Activated effector memory CD4-positive, alpha-beta T cell treated with anti-CD3 and anti-CD28 coated beads, Interleukin-2, amount 50 U/mL, for 16 hours (primary cell): ENCODE measurements around the gene TTLL12.

Experiments
- DNase-seq: peaks from one replicate; pipeline ENCODE4 v3.0.0-alpha.2; 2020

Gene TTLL12

DNA sequence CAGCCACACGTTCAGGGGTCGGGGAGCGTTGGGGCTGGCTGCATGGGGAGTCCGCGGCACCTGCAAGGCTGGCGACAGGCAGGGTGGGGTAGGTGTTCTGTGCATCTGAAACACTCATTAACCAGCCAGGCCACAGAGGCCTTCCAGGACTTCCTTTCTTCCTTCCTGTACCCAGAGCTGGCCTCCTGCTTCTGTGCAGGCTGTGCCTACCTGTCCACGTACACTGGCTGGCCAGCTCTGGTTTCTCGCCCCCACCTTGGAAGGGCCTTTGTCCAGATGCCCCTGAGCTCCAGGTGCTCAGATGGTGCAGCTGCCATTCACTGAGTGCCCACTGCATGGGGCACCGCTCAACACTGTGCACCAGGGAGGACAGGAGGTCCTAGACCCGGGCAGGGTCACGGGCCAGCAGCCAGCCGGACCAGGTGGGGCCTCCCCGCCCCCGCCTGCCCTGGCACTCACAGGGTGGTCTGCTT lies 15.9 kb downstream of the TTLL12 start:
- DNase-seq, result no peak

DNA sequence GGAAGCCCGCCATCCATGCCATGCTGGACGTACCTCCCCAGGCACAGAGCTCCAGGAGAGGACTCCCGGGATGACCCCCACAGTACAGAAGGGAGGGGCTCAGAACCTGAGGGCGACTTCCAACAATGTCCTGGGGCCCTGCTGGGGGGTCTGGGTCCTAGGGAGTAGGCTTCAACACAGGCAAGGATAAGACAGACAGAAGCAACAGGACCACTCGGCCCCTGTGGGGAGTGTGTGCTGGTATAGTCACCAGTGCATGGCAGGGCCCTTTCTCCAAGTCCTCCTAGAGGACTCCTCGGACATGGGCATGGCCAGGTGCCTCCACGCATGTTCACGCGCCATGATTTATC lies 16.8 kb downstream of the TTLL12 start:
- no peak for DNase-seq

DNA sequence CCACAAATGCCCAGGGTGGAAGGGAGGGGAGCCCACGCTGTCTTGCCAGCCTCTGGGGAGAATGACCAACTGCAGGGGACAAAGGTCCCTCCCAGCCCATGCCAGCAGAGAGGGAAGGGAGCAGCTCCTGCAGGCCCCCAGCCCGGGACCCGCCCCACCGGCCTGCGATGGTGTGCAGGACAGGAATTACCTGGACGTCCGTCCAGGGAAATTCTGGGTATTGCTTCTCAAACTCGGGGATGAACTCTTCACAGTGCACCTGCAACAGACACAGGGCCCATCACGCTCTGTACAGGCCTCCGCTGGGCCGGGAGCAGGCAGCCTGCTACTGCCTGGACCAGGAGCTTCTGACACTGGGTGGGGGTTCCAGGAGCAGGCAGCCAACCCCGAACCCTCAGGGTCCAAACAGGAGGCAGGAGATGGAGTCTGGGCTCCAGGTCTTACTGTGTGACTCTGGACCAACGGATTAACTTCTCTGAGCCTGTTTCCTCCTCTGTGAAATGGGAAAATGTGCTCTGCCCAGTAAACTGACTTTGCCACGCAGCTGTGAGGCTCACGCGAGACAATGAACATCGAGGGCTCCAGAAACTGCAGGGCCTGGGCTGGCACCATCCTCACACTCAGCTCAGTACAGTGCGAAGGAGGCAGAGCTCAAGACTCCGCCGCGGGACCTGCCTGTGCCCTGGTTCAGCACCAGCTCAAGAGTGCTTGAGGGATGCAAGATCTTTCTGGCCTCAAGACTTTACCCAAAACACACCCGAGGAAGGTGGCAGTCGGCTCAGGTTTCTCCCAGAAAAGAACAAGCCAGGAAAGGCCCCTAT lies 17.4 kb downstream of the TTLL12 start:
- no peak for DNase-seq

DNA sequence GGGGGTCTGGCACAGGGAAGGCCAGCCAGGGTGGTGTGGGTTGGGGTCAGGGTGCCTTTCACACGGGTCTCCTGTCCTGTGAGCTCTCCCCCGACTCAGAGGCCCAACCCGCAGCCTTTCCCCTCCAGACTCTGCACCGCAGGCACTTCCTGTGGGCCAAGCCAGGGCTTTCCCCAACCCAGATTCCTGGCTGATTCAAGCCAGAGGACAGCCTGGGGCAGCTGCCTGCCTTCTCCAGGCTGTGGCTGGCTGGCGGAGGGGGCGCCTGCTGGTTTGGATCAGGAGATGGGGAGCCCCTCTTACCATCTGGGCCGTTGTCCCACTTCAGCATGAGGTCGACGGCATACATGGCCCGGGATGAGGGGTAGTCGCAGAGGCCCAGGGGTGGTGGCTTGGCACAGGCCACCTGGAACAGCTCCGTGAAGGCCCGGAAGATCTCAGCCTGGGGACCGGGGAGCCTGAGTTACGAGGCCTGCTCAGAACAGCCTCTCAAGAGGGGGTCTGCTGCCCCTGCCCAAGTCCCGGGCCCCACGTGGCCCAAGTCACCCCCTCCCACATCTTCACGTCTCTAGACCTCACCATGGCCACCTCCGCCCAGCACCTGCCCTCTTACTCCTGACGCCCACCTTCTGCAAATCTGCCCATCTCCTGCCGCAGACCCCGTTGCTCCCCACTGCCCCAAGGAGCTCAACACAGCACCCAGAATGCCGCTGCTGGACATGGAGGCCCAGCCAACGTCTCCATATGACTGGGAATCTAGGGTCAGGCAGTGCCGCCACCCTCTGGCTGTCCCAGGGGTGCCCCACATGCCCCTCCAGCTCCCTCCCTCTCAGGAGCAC lies 18.2 kb downstream of the TTLL12 start:
- no peak for DNase-seq

DNA sequence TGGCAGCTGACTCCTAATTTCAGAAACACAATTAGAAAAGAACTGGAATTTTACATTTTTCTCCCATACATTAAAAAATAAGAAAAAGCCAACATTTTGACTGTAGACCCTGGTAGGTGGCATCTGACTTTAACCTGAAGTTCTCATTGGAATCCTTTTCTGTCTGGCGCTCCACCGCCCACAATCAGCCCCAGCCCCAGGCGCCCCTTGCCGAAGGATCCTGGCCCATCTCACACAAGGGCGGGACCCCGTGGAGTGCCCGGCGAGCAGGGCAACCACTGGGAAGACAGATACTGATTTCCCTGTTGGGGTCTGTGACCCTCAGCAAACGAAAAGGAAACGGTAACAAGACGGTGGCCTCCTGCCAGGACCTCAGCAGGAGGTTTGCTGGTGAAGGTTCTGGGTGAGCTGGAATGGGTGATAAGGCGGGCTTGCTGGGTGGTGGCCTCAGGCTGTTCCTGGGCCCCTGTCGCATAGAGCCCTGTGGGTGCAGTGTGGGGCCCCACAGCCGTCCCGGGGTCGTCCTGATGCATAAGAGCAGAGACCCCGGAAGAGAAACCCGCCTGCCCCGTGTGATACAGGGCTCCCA lies 19.8 kb downstream of the TTLL12 start:
- no peak for DNase-seq

DNA sequence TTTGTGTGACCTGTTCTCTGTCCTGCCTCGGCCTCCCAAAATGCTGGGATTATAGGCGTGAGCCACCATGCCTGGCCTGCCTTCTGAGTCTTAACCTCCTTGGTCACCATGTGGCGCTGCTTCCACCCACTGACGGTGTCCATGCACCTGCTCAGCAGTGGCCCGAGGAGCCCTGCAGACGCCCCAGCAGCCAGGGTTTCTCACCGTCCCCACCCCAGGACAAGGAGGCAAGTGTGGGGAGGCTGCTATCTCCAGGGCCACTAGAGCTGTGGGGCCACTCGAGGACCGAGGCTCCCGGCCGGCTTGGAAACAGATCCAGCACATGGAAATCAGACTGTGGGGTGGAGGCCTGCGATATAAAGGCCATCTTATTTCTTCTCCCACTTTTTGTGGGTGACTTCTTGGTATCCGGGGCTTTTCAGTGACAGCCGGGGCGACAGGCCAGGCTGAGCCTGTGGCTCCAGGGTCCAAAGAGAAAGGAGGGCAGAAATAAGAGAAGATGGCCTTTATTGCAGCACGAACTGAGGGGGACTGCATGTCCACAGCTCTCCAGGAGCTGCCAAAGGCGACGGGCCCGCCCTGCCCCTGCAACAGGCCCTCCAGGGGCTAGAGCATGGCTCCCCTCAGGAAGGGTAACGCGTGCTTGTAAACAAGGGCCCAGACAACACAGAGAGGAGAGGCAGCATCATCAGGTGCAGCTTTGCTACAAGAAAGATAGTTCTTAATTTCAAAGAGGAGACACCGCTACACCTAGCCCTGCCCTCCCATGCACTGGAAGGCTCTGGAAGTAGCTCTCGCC lies 20.6 kb downstream of the TTLL12 start:
- DNase-seq, result no peak

DNA sequence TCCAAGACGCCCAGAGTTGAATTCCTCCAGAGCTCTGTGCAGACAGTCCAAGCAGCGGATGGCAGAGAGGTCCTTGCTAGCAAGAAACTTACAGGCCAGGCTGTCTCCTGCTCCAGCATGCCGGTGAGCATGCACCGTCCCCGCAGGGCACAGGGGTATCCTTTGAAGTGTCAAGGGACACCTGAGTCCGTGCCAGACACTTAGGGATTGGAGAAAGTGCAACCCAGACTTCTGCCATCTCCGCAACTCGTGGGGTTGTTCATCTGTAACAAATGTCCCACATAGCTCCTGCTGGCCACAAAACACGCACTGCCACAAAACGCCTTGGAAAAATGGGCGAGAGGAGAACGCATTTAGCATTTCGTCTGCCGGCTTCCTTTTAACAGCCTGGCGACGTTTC lies 22.3 kb downstream of the TTLL12 start:
- DNase-seq, result no peak

DNA sequence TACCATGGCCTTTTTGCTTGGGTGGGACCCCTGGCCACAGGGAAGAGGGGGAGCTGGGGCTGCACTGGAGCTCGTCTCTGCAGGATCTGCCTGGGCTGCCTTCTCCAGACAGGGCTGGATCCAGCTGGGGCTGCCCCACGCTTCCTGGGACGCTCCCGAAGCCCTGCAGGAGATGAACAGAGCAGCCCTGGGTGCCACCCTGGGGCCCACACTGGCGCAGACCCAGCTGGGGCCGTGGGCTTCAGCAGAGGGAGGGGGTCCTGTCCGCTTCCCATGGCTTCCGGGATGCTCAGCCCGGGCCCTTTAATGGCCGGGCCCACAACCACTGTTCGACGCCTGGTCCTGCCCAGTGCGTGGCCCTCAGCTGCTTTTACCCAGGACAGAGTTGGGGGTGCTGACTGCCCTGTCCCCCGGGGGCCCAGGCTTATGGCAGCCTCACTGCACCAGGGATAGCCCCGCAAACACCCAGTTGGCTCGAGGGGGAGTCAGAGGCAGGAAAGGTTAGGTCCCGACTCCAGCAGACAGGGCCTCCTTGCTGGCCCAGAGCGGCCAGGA lies 23.6 kb downstream of the TTLL12 start:
- DNase-seq, result no peak

DNA sequence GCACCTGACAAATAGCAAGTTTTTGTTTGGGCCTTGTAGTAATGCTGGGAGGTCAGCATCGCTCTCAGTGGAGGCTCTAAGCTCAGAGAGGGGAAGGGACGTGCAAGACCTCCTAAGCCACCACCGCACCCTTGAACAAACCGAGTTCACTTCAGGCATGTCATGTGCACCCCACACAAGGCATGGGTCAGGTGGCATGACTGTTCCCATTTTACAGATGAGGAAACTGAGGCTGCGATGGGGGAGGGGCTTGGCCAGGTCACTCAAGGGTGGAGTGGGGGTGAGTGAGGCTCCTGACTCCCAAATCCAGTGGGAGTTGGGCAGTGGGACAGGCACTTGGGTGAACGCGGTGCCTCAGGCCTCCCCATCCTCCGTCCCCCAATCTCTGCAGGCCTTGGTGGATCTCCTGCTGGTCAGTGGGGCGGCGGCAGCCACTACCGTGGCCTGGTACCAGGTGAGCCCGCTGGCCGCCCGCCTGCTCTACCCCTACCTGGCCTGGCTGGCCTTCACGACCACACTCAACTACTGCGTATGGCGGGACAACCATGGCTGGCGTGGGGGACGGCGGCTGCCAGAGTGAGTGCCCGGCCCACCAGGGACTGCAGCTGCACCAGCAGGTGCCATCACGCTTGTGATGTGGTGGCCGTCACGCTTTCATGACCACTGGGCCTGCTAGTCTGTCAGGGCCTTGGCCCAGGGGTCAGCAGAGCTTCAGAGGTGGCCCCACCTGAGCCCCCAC lies 24.4 kb downstream of the TTLL12 start:
- no peak for DNase-seq

DNA sequence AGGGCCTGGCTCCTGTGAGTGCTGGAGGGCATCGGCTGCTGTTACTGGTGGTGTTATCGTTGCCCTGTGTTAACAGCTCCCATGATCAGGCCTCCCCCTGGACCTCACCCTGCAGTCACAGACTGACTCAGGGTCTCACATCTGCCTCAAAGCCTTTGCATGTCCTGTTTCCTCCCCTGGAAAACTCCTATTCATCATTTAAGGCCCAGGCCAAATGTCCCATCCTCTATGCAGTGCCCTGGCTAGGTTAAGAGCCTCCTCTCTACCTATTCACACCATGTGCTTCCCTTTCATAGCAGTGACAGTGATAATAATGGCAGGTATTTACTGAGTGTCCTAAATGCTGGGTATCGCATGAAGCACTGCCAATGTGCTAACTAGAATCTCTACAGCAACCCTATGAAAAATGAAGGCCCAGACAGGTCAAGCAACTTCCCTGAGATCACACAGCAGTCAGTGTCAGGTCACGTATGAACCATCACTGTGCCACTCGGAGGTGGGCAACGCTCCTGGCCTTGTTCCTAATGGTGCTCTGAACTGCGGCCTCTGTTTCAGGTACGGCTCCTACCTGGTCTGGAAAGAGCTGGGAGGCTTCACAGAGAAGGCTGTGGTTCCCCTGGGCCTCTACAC lies 26.3 kb downstream of the TTLL12 start:
- no peak for DNase-seq

DNA sequence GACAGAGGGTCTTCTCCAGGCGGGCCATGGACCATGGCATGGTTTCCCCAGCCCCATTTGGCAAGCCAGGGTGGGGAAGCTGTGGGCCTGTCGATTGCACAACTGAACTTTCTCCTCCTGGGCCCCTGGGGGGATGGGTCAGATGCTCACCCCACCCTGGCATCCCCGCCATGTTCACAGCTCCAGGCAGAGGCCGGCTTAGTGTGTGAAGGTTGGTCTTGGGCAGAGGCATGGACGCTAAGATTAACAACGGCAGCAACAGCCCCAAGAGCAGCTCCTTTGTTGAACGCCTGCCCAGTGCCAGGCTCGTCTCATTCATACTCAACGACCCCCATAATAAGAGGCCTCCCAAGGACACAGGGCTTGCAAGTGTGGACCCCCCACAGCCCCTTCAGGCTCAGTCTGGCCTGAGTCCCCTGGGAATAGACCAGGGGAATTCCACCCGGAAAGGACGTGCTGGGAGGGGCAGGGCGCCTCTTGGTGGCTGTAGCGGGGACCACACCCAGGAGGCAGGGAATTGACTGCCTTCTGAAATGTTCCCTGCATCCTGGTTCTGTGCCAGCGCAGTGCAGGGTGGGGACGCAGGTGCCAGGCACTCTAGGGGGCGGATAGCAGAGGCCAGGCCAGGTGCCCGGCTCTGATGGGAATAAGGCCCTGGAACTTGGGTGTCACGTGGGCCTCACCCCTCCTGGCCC lies 27.3 kb downstream of the TTLL12 start:
- DNase-seq, result no peak

DNA sequence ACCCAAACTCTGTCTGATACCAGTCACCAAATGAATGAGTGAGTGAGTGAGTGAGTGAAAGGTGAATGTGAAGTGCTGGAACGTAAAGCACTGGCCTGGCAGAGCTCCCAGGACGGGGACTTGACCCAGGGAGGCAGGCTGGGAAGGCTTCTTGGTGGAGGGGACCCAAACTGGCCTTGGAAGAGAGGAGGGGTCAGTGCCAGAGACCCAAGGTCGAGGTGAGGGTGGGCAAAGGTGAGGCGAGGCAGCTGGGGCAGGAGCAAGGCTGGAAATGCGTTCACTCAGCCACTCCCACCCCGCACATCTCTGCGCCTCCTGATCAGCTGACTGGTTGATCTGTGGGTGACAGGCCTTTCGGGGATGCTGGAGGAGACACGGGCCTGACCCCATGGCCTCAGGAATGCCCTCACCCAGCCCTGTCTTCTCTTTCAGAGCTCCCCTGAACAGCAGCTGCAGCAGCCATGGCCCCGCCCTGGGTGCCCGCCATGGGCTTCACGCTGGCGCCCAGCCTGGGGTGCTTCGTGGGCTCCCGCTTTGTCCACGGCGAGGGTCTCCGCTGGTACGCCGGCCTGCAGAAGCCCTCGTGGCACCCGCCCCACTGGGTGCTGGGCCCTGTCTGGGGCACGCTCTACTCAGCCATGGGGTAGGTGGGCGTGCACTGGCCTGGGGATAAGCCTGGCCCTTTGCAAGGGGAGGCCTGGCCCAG lies 28.0 kb downstream of the TTLL12 start:
- DNase-seq, result no peak

DNA sequence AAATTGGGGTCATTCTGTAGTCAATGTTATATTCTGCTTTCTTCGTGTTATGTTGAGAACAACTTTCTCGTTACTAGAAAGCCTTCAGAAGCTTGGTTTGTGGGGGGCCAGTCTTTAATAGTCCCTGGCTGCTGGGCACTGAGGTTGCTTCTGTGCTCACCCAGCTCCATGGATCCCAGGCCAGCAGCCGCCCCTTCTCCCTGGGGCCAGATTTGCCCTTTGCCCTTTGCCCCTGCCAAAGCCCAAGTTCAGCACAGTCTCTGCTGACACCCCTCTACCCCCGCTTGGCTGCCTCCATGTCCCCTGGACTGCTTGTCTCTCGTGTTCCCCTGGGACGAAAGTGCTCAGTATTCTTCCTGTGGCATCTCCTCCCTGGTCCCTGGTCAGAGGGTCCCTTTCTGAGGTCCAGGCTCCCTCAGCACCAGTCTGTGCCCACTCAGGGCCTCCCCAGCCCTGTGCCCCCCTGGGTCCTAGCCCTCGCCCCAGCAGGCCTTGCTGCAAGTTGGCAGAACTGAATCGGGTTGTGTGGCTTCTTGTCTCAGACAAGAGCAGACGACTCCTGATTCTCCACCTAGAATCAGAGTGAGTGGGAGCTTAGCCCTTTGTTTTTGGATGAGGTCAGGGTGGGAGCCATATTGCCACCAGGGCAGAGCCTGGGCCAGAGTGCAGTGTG lies 28.9 kb downstream of the TTLL12 start:
- DNase-seq, result no peak

DNA sequence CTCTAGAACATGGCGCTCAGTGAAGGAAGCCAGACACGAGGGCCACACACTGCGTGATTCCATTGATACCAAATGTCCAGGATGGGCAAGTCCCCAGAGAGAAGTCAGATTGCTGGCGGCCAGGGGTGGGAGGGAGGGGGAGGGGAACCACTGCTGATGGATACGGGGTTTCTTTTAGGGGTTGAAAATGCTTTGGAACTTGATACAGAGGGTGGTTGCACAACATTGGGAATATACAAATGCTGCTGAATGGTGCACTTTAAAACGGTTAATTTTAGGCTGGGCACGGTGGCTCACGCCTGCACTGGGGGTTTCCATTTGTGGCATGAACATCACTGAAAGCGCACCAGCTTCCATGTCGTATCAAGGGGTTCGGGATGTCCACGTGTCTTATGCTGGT lies 30.5 kb downstream of the TTLL12 start:
- no peak for DNase-seq

DNA sequence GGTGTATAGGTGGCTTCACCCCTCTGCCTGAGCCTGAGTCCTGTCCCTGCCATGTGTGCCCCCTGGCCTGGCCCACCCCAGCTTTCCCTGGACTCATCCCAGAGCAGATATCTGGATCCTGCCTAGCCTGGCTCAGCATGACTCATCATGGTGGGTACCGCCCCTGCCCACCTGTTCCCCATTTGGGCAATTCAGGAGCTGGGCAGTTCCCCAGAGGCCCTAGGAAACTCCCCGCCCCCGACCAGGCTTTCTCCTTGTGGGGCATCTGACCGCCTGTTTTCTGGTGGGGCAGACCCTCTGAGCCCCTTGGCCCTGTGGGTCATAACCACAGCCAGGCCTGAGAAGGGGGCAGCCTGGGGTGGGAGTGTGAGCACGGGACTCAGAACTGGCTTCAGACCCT lies 31.1 kb downstream of the TTLL12 start:
- no peak for DNase-seq

DNA sequence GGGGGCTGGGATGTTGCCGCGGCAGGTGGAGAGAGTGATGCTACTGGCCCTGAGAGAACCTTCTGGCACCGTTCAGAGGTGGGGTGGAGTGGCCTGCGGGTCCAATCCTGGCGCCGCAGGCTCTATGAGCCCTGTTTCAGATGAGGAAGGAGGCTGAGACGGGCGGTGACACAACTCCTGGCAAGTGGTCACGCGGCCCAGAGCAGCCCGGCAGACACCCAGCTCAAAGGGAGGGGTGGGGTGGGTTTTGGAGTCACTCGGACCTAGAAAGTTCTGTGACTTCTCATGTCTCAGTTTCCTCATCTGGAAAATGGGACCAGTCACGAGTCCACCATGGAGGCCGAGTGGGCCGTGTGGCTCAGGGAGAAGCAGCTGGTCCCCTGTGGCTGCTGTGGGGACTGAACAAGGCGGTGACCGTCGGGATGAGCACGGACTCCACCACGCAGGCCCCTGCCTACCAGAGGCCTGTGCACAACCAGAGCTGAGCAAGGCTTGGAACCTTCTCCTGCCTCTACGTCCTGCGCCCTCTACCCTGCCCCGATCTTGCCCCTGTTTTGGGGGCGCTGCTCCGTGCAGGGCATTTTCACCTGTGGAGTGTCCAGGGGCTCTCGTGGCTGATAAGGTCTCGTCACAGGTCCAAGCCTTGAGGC lies 31.9 kb downstream of the TTLL12 start:
- no peak for DNase-seq

DNA sequence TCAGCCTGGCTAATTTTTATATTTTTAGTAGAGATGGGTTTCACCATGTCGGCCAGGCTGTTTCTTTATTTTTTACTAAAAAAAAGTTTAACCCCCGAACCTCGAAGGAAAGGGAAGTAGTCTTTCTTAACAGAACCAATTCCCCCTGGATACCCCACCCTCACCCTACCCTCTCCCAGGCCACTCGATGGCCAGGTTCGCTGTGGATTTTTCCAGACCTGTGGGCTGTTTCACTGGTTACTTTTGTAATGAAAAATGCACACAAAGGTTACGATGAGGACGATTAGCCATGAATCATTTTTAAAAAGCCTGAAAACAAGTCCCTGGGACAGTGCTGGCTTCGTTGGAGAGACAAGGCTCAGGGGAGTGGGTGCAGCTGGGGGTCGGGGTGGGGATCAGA lies 33.0 kb downstream of the TTLL12 start:
- no peak for DNase-seq

DNA sequence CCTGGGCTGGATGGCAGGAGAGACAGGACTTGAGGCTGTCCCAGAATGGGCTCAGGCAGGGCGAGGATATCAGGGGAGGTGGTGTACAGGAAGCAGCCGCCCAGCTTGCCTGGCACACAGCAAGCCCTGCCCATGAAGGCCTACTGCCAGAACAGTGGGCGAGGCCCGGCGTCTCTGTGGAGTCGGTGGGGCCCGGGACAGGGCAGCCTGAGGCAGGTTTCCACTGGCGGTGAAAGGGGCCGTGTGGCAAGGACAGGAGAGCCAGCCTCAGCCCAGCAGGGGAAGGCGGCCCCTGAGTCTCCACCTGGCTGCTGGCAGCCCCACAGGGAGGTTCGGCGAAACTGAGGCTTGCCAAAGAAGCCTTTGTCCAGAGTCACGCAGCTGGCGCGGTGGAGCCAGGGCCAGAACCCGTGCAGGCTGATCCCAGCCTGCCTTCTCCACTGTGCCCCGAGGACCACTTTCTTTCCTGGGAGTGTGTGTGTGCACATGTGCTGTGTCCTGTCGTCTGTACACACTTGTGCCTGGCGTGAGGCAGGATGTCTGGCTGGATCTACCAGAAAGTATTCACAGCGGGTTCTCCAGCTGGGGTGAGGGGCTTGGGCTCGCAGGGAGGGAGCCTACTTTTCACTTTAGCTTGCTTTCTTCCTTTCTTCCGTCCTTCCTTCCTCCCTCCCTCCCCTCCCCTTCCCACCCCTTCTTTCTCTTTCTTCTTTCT lies 34.4 kb downstream of the TTLL12 start:
- DNase-seq, result peak; percentile 88
